ENCODE results near the gene TAGLN. TPM values are rescaled to one million over a fixed set of nuclear protein-coding genes. Genes with fewer than 3 reads are reported as not detected.

The TAGLN gene
- polyA plus RNA-seq, 3 donors, result 3.6 to 113 (median 4.0) TPM

- TF ChIP-seq CTCF (IDR thresholded peaks at IDR 0.05), result no peak
- peaks cover 0 to 3% (median 0%) of the 10 kb centered on the region in 7 donors for H3K9me3 Mint-ChIP-seq
- H3K27me3 Mint-ChIP-seq (ENCODE audit: low read depth in 3 of 3), result no peaks in the 10 kb centered on the region
- Histone ChIP-seq H3K4me2 (replicated peaks; ENCODE audit: extremely low read depth, low read length, poor library complexity, severe bottlenecking) (no peak overlapping the region), H3K9me3 (replicated peaks in 1 of 2; ENCODE audit: control insufficient read depth in 1 of 2, insufficient read depth in 1 of 2, low read length in 2 of 2) (no peaks in the 10 kb centered on the region), H3K4me3 (replicated peaks in 1 of 3; ENCODE audit: low read depth in 2 of 3, low read length in 3 of 3) (no peak overlapping the region), H2AFZ (ENCODE audit: insufficient read depth, low read depth, low read length, poor library complexity, severe bottlenecking) (no peak overlapping the region), H3K27me3 (ENCODE audit: control insufficient read depth in 2 of 2, insufficient read depth in 2 of 2, low read length in 2 of 2) (no peaks in the 10 kb centered on the region), H3K36me3 (replicated peaks in 1 of 2; ENCODE audit: control insufficient read depth in 1 of 2, insufficient read depth in 2 of 2, low read length in 2 of 2) (peaks cover 54 to 68% of the 10 kb centered on the region in 2 donors), H3K4me1 (ENCODE audit: control insufficient read depth in 1 of 2, insufficient read depth in 2 of 2, low read length in 2 of 2) (no peaks in the 10 kb centered on the region), H3K9ac (ENCODE audit: insufficient read depth, low read length, poor library complexity, severe bottlenecking) (no peak overlapping the region), H4K20me1 (ENCODE audit: insufficient read depth, low read length) (peaks cover 51% of the 10 kb centered on the region), H3K79me2 (ENCODE audit: insufficient read depth, low read length) (peaks cover 8% of the 10 kb centered on the region), H3K27ac (ENCODE audit: low read depth in 1 of 2, low read length in 2 of 2) (no peak overlapping the region)
- WGBS (ENCODE audit: insufficient coverage), result 94% methylated on average over 6 of the region's 9 CpGs
- peaks cover 52 to 69% of the 10 kb centered on the region in 2 donors for H3K36me3 Mint-ChIP-seq
- H3K27ac Mint-ChIP-seq, result peak overlapping the region in 1 of 7 donors; percentile 15
- H3K4me3 Mint-ChIP-seq, result no peak overlapping the region
- DNase-seq, result no peak
- peaks cover 7% of the 10 kb centered on the region for H3K4me1 Mint-ChIP-seq
- intact Hi-C loops (cut with micrococcal nuclease), result no loop called here
Observed at GRCh38 chr11:117170210-117170609, 29.0 kb upstream of the TAGLN start.

- H3K27ac Mint-ChIP-seq, result no peak overlapping the region
- WGBS (ENCODE audit: insufficient coverage), result 100% methylated on average over 2 of the region's 2 CpGs
Observed at GRCh38 chr11:117171007-117171403, 28.2 kb upstream of the TAGLN start.

More at GRCh38 chr11:117171007-117171403, 28.2 kb upstream of the TAGLN start:
- H3K36me3 ChIP-seq (replicated peaks in 1 of 2; ENCODE audit: control insufficient read depth in 1 of 2, insufficient read depth in 2 of 2, low read length in 2 of 2), result peaks cover 46 to 60% of the 10 kb centered on the region in 2 donors
- H3K4me2 ChIP-seq (replicated peaks; ENCODE audit: extremely low read depth, low read length, poor library complexity, severe bottlenecking), result no peak overlapping the region
- Mint-ChIP-seq H3K27me3 (ENCODE audit: low read depth in 3 of 3) (no peaks in the 10 kb centered on the region), H3K9me3 (peaks cover 0 to 3% (median 0%) of the 10 kb centered on the region in 7 donors), H3K4me3 (no peak overlapping the region), H3K4me1 (peaks cover 7% of the 10 kb centered on the region), H3K36me3 (peaks cover 46 to 61% of the 10 kb centered on the region in 2 donors)
- H3K4me1 ChIP-seq (ENCODE audit: control insufficient read depth in 1 of 2, insufficient read depth in 2 of 2, low read length in 2 of 2), result no peaks in the 10 kb centered on the region
- H2AFZ ChIP-seq (ENCODE audit: insufficient read depth, low read depth, low read length, poor library complexity, severe bottlenecking), result no peak overlapping the region
- no peak for DNase-seq
- H3K27ac ChIP-seq (ENCODE audit: low read depth in 1 of 2, low read length in 2 of 2), result no peak overlapping the region
- H4K20me1 ChIP-seq (ENCODE audit: insufficient read depth, low read length), result peaks cover 43% of the 10 kb centered on the region
- H3K27me3 ChIP-seq (ENCODE audit: control insufficient read depth in 2 of 2, insufficient read depth in 2 of 2, low read length in 2 of 2), result no peaks in the 10 kb centered on the region
- intact Hi-C loops (cut with micrococcal nuclease), result no loop called here
- peaks cover 8% of the 10 kb centered on the region for H3K79me2 ChIP-seq (ENCODE audit: insufficient read depth, low read length)
- H3K4me3 ChIP-seq (replicated peaks in 1 of 3; ENCODE audit: low read depth in 2 of 3, low read length in 3 of 3), result no peak overlapping the region
- no peak overlapping the region for H3K9ac ChIP-seq (ENCODE audit: insufficient read depth, low read length, poor library complexity, severe bottlenecking)
- H3K9me3 ChIP-seq (replicated peaks in 1 of 2; ENCODE audit: control insufficient read depth in 1 of 2, insufficient read depth in 1 of 2, low read length in 2 of 2), result no peaks in the 10 kb centered on the region
- no peak for TF ChIP-seq CTCF (IDR thresholded peaks at IDR 0.05)

All from CD14-positive monocyte (primary cell).